ES-I3 (cell line): Measurements from ENCODE around the gene TUT4.

Experiments
- H3K36me3 ChIP-seq: 2 replicates; pipeline ENCODE4 v1.6.1; 2013; ENCODE audit warnings: mild to moderate bottlenecking, low read length, control low read depth, moderate library complexity; ENCODE audit not compliant: insufficient read depth
- H3K4me1 ChIP-seq: 2 replicates; pipeline ENCODE4 v1.6.1; 2013; ENCODE audit warnings: mild to moderate bottlenecking, control low read depth, low read length; ENCODE audit not compliant: insufficient read depth
- H3K9ac ChIP-seq: 2 replicates; pipeline ENCODE4 v1.6.1; 2013; ENCODE audit warnings: low read depth, mild to moderate bottlenecking, low read length, moderate library complexity
- H3K9me3 ChIP-seq: 2 replicates; pipeline ENCODE4 v1.6.1; 2013; ENCODE audit warnings: mild to moderate bottlenecking, low read length, moderate library complexity; ENCODE audit not compliant: control insufficient read depth, insufficient read depth

The TUT4 gene

DNA sequence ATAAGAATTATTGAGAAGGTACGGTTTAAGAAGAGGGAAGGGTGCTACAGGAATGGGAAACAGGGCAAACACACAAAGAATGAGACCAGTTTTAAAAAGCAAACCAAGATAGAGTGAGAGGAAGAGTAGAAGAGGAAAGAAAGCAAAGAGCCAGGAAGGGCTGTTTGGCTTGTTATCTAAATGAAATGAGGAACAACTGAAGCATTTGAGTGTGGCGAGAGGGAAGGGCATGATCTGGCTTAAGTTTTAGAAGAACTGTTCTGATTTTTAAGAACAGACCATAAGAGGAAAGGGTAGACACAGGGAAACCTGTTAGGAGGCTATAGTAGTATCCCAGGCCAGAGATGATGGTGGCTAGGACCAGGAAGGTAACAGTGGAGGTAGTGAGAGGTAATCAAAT lies 73.8 kb downstream of the TUT4 start:
- H3K4me1 ChIP-seq: no peaks in the 10 kb centered on the region
- no peak overlapping the region for H3K9ac ChIP-seq
- no peaks in the 10 kb centered on the region for H3K36me3 ChIP-seq
- H3K9me3 ChIP-seq: no peaks in the 10 kb centered on the region

DNA sequence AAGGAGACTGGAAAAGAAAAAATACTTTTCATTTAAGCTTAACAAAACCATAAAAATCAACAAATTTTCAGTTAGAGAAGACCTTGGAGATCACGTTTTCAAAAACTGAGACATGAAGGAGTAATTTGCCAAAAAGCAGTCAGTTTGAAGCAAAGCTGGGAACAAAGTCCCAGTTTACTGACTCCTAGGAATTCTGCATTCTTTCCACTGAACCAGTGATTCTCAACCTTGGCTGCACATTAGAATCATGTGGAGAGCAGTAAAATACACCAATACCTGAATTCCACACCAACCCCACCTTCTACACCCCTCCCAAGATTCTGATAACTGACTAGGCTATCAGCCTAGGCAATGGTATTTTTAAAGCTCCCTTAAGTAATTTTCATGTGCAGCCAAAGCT lies 75.0 kb downstream of the TUT4 start:
- H3K36me3 ChIP-seq: no peaks in the 10 kb centered on the region
- no peaks in the 10 kb centered on the region for H3K9me3 ChIP-seq
- H3K4me1 ChIP-seq: no peaks in the 10 kb centered on the region
- no peak overlapping the region for H3K9ac ChIP-seq

DNA sequence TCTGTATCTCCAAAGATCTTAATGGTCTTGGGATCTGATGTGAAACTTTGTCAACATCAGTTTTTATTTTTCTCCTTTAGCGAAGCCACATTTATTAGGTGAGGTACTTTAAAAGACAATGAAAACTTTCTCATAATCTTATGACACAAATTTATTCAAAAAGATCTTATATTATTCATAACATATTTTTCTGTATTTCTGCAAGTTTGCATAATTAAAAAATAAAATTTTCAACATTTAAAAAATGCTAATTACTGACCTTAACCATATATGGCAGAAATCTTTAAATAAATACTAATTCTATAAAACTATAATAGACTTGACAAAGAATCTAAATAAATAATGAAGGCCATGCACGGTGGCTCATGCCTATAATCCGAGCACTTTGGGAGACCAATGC lies 75.9 kb downstream of the TUT4 start:
- H3K9me3 ChIP-seq: no peaks in the 10 kb centered on the region
- H3K36me3 ChIP-seq: no peaks in the 10 kb centered on the region
- H3K4me1 ChIP-seq: no peaks in the 10 kb centered on the region
- H3K9ac ChIP-seq: no peak overlapping the region

DNA sequence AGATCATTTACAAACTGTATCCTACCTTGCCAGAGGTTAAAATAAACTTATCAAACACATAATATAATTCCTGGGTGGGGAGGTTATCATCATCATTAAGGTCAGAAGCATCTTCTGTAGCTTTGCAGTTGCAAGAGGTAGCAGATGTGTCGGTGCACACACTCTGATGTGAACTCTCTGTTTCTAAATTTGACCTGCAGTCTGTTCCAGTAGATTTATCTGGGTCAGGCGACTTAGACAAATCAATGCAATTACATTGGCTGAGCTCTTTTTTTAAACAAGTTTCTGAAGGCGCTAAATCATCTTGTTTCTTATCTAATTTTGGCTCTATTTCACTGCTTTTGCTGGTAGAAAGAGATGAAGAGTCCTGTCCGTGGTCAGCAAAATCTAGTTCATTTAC lies 78.1 kb downstream of the TUT4 start:
- H3K9ac ChIP-seq: no peak overlapping the region
- H3K9me3 ChIP-seq: no peaks in the 10 kb centered on the region
- H3K4me1 ChIP-seq: no peaks in the 10 kb centered on the region
- H3K36me3 ChIP-seq: peaks cover 3% of the 10 kb centered on the region; the same call in 1 of the 2 replicates

DNA sequence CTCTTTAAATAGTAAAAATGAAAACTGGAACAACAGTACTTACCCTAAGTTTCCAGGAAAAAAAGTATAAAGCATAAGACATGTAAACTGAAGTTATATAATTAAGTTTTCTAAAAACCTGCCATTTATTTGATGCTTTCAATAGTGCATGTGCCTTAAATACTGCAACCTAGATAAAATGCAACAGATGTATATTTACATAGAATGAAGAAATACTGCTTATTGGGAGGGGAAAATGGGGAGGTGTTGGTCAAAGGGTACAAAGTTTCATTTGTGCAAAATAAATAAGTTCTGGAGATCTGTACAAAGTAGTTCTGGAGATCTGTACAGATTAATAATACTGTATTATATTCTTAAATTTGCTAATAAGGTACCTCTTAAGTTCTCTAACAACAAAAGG lies 79.9 kb downstream of the TUT4 start:
- no peaks in the 10 kb centered on the region for H3K4me1 ChIP-seq
- H3K36me3 ChIP-seq: peaks cover 3% of the 10 kb centered on the region; the same call in 1 of the 2 replicates
- no peak overlapping the region for H3K9ac ChIP-seq
- no peaks in the 10 kb centered on the region for H3K9me3 ChIP-seq

DNA sequence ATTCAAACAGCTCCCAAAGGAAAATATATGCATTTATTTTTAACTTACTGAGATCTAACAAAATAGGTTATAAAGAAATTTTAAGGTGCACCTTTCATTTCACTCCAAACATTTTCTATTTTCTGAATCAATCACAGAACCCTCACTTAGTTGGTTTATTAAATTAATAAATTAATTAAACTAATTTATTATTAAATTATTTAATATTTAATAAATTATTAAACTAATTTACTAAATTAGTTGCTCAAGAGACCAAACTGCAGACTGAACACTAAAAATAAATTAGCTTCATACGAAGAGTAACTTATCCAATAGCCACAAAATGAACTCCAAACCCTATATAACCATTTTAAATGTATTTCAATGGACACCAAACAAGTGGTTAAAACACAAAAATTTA lies 80.5 kb downstream of the TUT4 start:
- no peak overlapping the region for H3K9ac ChIP-seq

GRCh38 chr1:52469108-52469507 lies 83.8 kb downstream of the TUT4 start:
- Histone ChIP-seq H3K9me3 (no peaks in the 10 kb centered on the region), H3K4me1 (no peaks in the 10 kb centered on the region), H3K36me3 (peaks cover 3% of the 10 kb centered on the region; the same call in 1 of the 2 replicates), H3K9ac (no peak overlapping the region)

More for the DNA sequence above, 80.5 kb downstream of the TUT4 start:
- Histone ChIP-seq H3K9me3 (no peaks in the 10 kb centered on the region), H3K4me1 (no peaks in the 10 kb centered on the region), H3K36me3 (peaks cover 3% of the 10 kb centered on the region; the same call in 1 of the 2 replicates)

DNA sequence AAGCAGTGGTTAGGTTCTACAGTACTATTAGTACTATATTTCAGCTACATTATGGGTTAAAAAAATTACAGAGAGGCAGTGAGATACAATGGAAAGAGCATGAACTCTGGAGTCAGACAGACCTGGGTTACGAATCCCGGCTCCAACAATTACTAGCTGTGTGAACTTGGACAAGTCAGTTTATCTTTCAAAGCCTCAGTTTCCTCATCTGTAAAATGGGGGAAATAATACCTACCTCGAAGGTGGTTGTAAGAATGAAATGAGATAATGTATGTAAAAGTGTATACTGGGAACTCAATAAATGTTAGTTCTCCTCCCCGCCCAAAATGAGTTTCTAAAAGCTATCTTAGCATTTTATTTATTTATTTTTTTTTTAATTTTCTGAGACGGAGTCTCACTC lies 89.0 kb downstream of the TUT4 start:
- Histone ChIP-seq H3K36me3 (no peaks in the 10 kb centered on the region), H3K4me1 (peaks cover 9% of the 10 kb centered on the region), H3K9ac (no peak overlapping the region), H3K9me3 (no peaks in the 10 kb centered on the region)

- no peaks in the 10 kb centered on the region for H3K36me3 ChIP-seq
- H3K9me3 ChIP-seq: no peaks in the 10 kb centered on the region
- no peak overlapping the region for H3K9ac ChIP-seq
- peaks cover 9% of the 10 kb centered on the region for H3K4me1 ChIP-seq
Observed at GRCh38 chr1:52461821-52462220, 91.1 kb downstream of the TUT4 start.

DNA sequence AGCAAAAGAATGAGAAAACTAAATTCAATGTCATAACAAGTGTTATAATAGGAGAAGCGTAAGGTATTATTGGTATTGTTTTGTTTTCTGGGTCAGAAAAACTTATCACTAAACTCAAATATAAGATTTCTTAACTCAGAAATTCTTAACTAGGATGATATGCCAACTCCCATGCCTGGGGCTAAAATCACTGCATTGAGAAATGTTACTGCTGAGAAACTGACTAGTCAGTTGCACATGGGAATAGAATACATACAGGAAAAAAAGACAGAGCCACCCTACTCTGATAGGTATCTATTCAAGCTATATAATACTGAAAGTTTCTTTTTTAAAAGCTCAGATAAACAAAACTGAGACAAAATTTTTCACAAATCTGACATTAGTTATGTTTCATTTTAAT lies 92.2 kb downstream of the TUT4 start:
- Histone ChIP-seq H3K9me3 (no peaks in the 10 kb centered on the region), H3K36me3 (no peaks in the 10 kb centered on the region), H3K9ac (no peak overlapping the region), H3K4me1 (peaks cover 9% of the 10 kb centered on the region)

GRCh38 chr1:52455686-52456085 lies 97.2 kb downstream of the TUT4 start:
- H3K36me3 ChIP-seq: no peaks in the 10 kb centered on the region

GRCh38 chr1:52454779-52455178 lies 98.1 kb downstream of the TUT4 start:
- Histone ChIP-seq H3K4me1 (peaks cover 17% of the 10 kb centered on the region; the same call in 1 of the 2 replicates), H3K36me3 (no peaks in the 10 kb centered on the region), H3K9ac (no peak overlapping the region), H3K9me3 (no peaks in the 10 kb centered on the region)

More at GRCh38 chr1:52455686-52456085, 97.2 kb downstream of the TUT4 start:
- H3K4me1 ChIP-seq: peaks cover 17% of the 10 kb centered on the region; the same call in 1 of the 2 replicates
- H3K9ac ChIP-seq: no peak overlapping the region
- no peaks in the 10 kb centered on the region for H3K9me3 ChIP-seq

- no peaks in the 10 kb centered on the region for H3K9me3 ChIP-seq
- no peak overlapping the region for H3K9ac ChIP-seq
- H3K36me3 ChIP-seq: no peaks in the 10 kb centered on the region
- peaks cover 17% of the 10 kb centered on the region; the same call in 1 of the 2 replicates for H3K4me1 ChIP-seq
Observed at GRCh38 chr1:52454127-52454526, 98.8 kb downstream of the TUT4 start.

GRCh38 chr1:52444463-52444862 lies 108.4 kb downstream of the TUT4 start:
- Histone ChIP-seq H3K9ac (no peak overlapping the region), H3K36me3 (no peaks in the 10 kb centered on the region; the same call in none of the 2 replicates), H3K9me3 (no peaks in the 10 kb centered on the region), H3K4me1 (no peaks in the 10 kb centered on the region)

- no peaks in the 10 kb centered on the region for H3K9me3 ChIP-seq
- H3K36me3 ChIP-seq: peaks cover 4% of the 10 kb centered on the region; the same call in 1 of the 2 replicates
- peaks cover 14% of the 10 kb centered on the region; the same call in 1 of the 2 replicates for H3K4me1 ChIP-seq
- no peak overlapping the region for H3K9ac ChIP-seq
Observed at GRCh38 chr1:52439976-52440375, 112.9 kb downstream of the TUT4 start.

DNA sequence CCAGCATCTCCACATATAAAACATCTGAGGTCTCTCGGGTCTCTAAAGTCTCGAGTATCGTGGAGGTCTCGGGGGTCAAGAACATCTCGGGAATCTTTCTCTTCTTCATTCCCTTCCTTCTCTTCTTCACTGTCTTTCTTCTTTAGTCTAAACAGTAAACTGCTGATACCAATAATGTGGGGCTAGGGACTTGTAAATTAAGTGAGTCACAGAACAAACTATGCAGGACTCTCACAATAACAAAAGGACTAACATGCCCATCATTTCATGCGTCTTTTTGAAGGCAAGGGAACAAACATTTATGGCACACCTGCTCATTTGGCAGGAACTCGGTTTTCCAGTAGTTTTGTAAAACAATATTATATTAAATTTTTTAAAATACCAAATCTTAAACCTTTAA lies 116.1 kb downstream of the TUT4 start:
- H3K9me3 ChIP-seq: no peaks in the 10 kb centered on the region
- H3K4me1 ChIP-seq: peaks cover 14% of the 10 kb centered on the region; the same call in 1 of the 2 replicates
- peaks cover 8% of the 10 kb centered on the region for H3K36me3 ChIP-seq
- H3K9ac ChIP-seq: no peak overlapping the region
